Ovary (tissue), 9 donors: ENCODE results near the gene DEAF1. TPM values are rescaled to one million over a fixed set of nuclear protein-coding genes. Genes with fewer than 3 reads are reported as not detected.

Experiments used
- DNase-seq, 5 donors: peaks; one replicate each; pipeline ENCODE4 v3.0.0-alpha.2; 2019 to 2020
- H3K27ac ChIP-seq, 2 donors: fragments of 200-600 bp; one replicate each; pipeline versions ENCODE4 v1.5.1 to v1.8.0; 2019 to 2022
- H3K27me3 ChIP-seq: fragments of 200-600 bp; one replicate; pipeline ENCODE4 v1.8.0; 2022
- H3K36me3 ChIP-seq: fragments of 200-600 bp; sonication (generic); one replicate; pipeline ENCODE4 v1.5.1; 2019
- H3K4me1 ChIP-seq: one replicate; pipeline ENCODE4 v1.8.1; 2013; ENCODE audit warnings: mild to moderate bottlenecking, moderate library complexity; ENCODE audit not compliant: insufficient read depth
- H3K4me3 ChIP-seq: fragments of 200-600 bp; sonication (generic); one replicate; pipeline ENCODE4 v1.5.1; 2017
- H3K9me3 ChIP-seq, 2 donors: fragments of 200-600 bp in 1 of 2; sonication (generic) in 1 of 2; one replicate each; pipeline versions ENCODE4 v1.5.1 to v1.8.1; 2013 to 2019; ENCODE audit warnings: mild to moderate bottlenecking in 1 of 2, moderate library complexity in 1 of 2
- CTCF ChIP-seq, 3 donors: fragments of 450-650 bp in 2 of 3; fragments of 200-600 bp in 1 of 3; IDR thresholded peaks; one replicate each; pipeline versions ENCODE4 v1.5.1 to v1.8.0; 2016 to 2022; ENCODE audit warnings: antibody characterized with exemption in 3 of 3, mild to moderate bottlenecking in 1 of 3
- EP300 ChIP-seq: sonication (generic); formaldehyde crosslinking; IDR thresholded peaks from one replicate; pipeline ENCODE4 v1.6.1; 2017; ENCODE audit warnings: antibody characterized with exemption
- POLR2A ChIP-seq: fragments of 450-650 bp; IDR thresholded peaks from one replicate; pipeline ENCODE4 v1.6.1; 2017; ENCODE audit warnings: antibody characterized with exemption, mild to moderate bottlenecking, moderate library complexity
- WGBS, 3 donors: extraction: QIAGEN DNeasy Blood & Tissue Kit in 1 of 3; methylation state at CpG; one replicate each; pipeline versions ENCODE4 v1.1.5 to v1.1.7; 2013 to 2017; 5-methylcytosine and 5-hydroxymethylcytosine counted together
- intact Hi-C, 4 donors: fragments of 100-400 bp; cut with DNase I; formaldehyde crosslinking; loops; one replicate each; pipeline versions ENCODE4 v1.11.0 to v1.15.1; 2022 to 2023
- polyA plus RNA-seq, 2 donors: library from polyadenylated mRNA; stranded (reverse); fragments of 200-250 nt in 1 of 2; fragments of 350-450 nt in 1 of 2; fragmentation: Illumina TruSeq in 1 of 2; extraction: RNeasy Lipid Tissue Mini Kit (QIAGEN cat#74804) in 1 of 2; gene quantifications; one replicate each; pipeline ENCODE4 v1.2.3, GENCODE V29; 2013 to 2014
- total RNA-seq, 7 donors: library from RNA; depleted of rRNA in 2 of 7; stranded (reverse); fragments of >200 nt in 2 of 7; fragmentation: NEBNext Ultra II Directional in 3 of 7; extraction: Animal tissue kit (Norgen Biotek cat#: 25700) in 3 of 7; gene quantifications; one replicate each; pipeline versions ENCODE4 v1.1.0 to v1.2.4, GENCODE V29; 2016 to 2023
- donor health status: DM: no; HTN: no; CAD: no; lungs with moderate emphysema.
- donor health status: DM: no; HTN: no; CAD: no.
- donor health status: Bipolar disorder and iron deficiency.
- donor health status: DM: yes; HTN: yes; CAD: no.
- donor health status: DM: no; HTN: no; CAD: no.
- donor health status: DM: yes; HTN: yes; CAD: no.

DEAF1 gene
- total and polyA plus RNA-seq, 9 donors = 10.2 to 43.4 (median 28.6) TPM

GRCh38 chr11:719214-720016 is 24.4 kb upstream of the DEAF1 start:
- Histone ChIP-seq H3K4me3 (no peak overlapping the region), H3K9me3 (no peaks in the 10 kb centered on the region), H3K36me3 (no peaks in the 10 kb centered on the region), H3K27ac (no peak overlapping the region), H3K27me3 (no peaks in the 10 kb centered on the region), H3K4me1 (peaks cover 6% of the 10 kb centered on the region)
- DNase-seq = no peak
- no peak for TF ChIP-seq EP300
- TF ChIP-seq CTCF (IDR thresholded peaks at IDR 0.05) = no peak
- TF ChIP-seq POLR2A = no peak
- intact Hi-C loops = loop anchor here in 2 of 4 donors (5.0 kb wide), 2 partner anchors 162 to 167 kb away; no protein-coding TSS in a partner anchor
- 67 to 80% (median 73%) methylated on average over 33 to 34 of the region's 34 CpGs for WGBS, 3 donors

DNA sequence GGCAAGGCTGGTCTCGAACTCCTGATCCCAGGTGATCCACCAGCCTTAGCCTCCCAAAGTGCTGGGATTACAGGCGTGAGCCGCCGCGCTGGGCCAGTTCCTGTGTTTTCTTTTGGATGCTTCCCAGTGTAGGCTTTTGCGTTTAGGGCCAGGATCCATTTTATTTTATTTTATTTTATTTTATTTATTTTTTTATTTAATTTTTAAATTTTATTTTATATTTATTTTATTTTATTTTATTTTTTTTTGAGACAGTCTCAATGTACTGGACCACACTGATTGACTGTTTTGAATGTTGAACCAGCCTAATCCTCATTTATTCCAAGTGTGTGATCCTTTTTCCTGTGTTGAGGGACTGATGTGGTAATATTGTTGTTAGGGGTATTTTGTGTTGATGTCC is 19.4 kb upstream of the DEAF1 start:
- no peak for DNase-seq
- intact Hi-C loops = no loop called here
- no peaks in the 10 kb centered on the region for H3K9me3 ChIP-seq
- H3K4me1 ChIP-seq = peaks cover 2% of the 10 kb centered on the region
- TF ChIP-seq CTCF (IDR thresholded peaks at IDR 0.05) (no peak), POLR2A (no peak), EP300 (no peak)
- WGBS, 3 donors = 96 to 98% (median 97%) methylated on average over 6 of the region's 6 CpGs
- H3K36me3 ChIP-seq = no peaks in the 10 kb centered on the region
- H3K27ac ChIP-seq = no peak overlapping the region
- H3K4me3 ChIP-seq = no peak overlapping the region
- H3K27me3 ChIP-seq = no peaks in the 10 kb centered on the region

GRCh38 chr11:709109-709997 is 14.3 kb upstream of the DEAF1 start:
- TF ChIP-seq CTCF (IDR thresholded peaks at IDR 0.05) = no peak
- no peak for TF ChIP-seq EP300
- no peak for TF ChIP-seq POLR2A
- WGBS, 3 donors = 74 to 84% (median 76%) methylated on average over 20 to 27 of the region's 27 CpGs
- H3K9me3 ChIP-seq = no peaks in the 10 kb centered on the region
- no peaks in the 10 kb centered on the region for H3K27me3 ChIP-seq
- intact Hi-C loops = loop anchor here in 1 of 4 donors (5.0 kb wide), 1 partner anchor 1198 kb away; no protein-coding TSS in a partner anchor
- no peak overlapping the region for H3K4me3 ChIP-seq
- H3K27ac ChIP-seq = no peak overlapping the region
- H3K4me1 ChIP-seq = peaks cover 18% of the 10 kb centered on the region
- no peaks in the 10 kb centered on the region for H3K36me3 ChIP-seq
- DNase-seq = peak in 2 of 5 donors; percentile 25 to 40

DNA sequence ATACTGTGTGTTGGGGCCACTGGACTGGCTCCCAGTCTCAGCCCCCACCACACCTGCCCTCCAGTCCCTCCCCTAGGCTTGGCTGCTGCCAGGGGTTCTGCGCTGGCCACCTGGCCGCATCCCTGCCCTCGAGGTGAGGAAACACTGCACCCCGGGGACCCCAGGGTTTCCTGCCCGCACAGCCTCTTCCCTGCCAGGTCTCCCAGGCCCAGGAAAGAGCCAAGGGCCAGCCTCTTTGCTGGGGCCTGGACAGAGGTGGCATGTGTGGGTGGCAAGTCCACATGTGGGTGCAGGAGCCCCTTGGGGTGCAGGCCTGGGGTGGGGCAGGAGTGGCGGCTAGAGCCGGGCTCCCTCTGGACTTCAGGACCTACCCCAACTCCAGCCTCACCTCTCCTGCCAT is 13.5 kb upstream of the DEAF1 start:
- intact Hi-C loops = loop anchor here in 1 of 4 donors (5.0 kb wide), 1 partner anchor 1199 kb away; no protein-coding TSS in a partner anchor

More for the DNA sequence above, 13.5 kb upstream of the DEAF1 start:
- H3K27ac ChIP-seq = no peak overlapping the region
- H3K27me3 ChIP-seq = no peaks in the 10 kb centered on the region
- H3K9me3 ChIP-seq = no peaks in the 10 kb centered on the region
- DNase-seq = peak in 1 of 5 donors; percentile 36
- peaks cover 23% of the 10 kb centered on the region for H3K4me1 ChIP-seq
- H3K36me3 ChIP-seq = no peaks in the 10 kb centered on the region
- no peak for TF ChIP-seq EP300
- TF ChIP-seq POLR2A = no peak
- H3K4me3 ChIP-seq = no peak overlapping the region
- 82 to 93% (median 85%) methylated on average over 7 of the region's 7 CpGs for WGBS, 3 donors
